Placental epithelial cell (primary cell): Measurements from ENCODE around the gene IL17B. TPM values are rescaled to one million over a fixed set of nuclear protein-coding genes. Genes with fewer than 3 reads are reported as not detected.

Experiments used
- total RNA-seq: library from RNA; depleted of rRNA; stranded (reverse); fragments of >200 nt; gene quantifications from 2 replicates; pipeline ENCODE4 v1.2.3, GENCODE V29; 2012

IL17B gene
- total RNA-seq: not detected in 2 replicates

GRCh38 chr5:149379177-149379761 is at the start of gene IL17B:
TSS of gene IL17B (minus strand) at chr5:149379292. CDS start at chr5:149379225, 67 bp downstream.

GRCh38 chr5:149357370-149358293 is 21.5 kb downstream of the IL17B start, which contains the start of gene PCYOX1L:
TSS of gene PCYOX1L (plus strand) at chr5:149358046. CDS start at chr5:149358069, 23 bp downstream.

GRCh38 chr5:149345147-149345891 is 33.8 kb downstream of the IL17B start, which contains the start of gene GRPEL2:
TSS of gene GRPEL2 (plus strand) at chr5:149345499. CDS start at chr5:149345540, 41 bp downstream.

Other genes starting within 250 kb of the IL17B start
- gene ABLIM3, start 237.8 kb downstream of the IL17B start, total RNA-seq: 66.0 and 98.5 TPM in 2 replicates
- gene AFAP1L1, start 107.4 kb downstream of the IL17B start, total RNA-seq: 5.9 and 9.4 TPM in 2 replicates
- 8.6 and 22.1 TPM in 2 replicates for gene GRPEL2, start 33.8 kb downstream of the IL17B start, total RNA-seq
- gene PCYOX1L, start 21.2 kb downstream of the IL17B start, total RNA-seq: 5.2 and 7.1 TPM in 2 replicates
- 234 and 323 TPM in 2 replicates for gene CSNK1A1, start 172.1 kb upstream of the IL17B start, total RNA-seq
- gene ARHGEF37, start 202.2 kb upstream of the IL17B start, total RNA-seq: 3.7 and 5.1 TPM in 2 replicates